ENCODE measurements around the gene RUFY1.

GRCh38 chr5:179623906-179624741 lies 73.8 kb downstream of the RUFY1 start:
- TF ChIP-seq CTCF (IDR thresholded peaks at IDR 0.05; ENCODE audit: poor library complexity, severe bottlenecking) (no peak), POLR2AphosphoS5 (IDR thresholded peaks at IDR 0.05) (no peak), TAF1 (IDR thresholded peaks at IDR 0.05; ENCODE audit: low read depth) (no peak), EZH2 (IDR thresholded peaks at IDR 0.05; ENCODE audit: borderline replicate concordance, insufficient read depth, low read length, poor library complexity, severe bottlenecking) (no peak), RAD21 (conservative IDR thresholded peaks at IDR 0.05) (no peak), REST (IDR thresholded peaks at IDR 0.05; ENCODE audit: borderline replicate concordance) (peak; percentile 29), EP300 (conservative IDR thresholded peaks at IDR 0.05; ENCODE audit: poor library complexity, severe bottlenecking) (peak; percentile 10), MXI1 (conservative IDR thresholded peaks at IDR 0.05; ENCODE audit: poor library complexity, severe bottlenecking) (no peak), SMC3 (conservative IDR thresholded peaks at IDR 0.05; ENCODE audit: poor library complexity) (no peak)

Data from neural cell (in vitro differentiated cells).